NCI-H1105 treated with DMSO at 0.1 percent for 48 hours (cell line): ENCODE measurements around the gene IGF2R.
"Not testable (repeated sequence)": the region's sequence is repeated elsewhere in the genome, so short reads cannot be mapped to it uniquely, and the experiment has no call there.

Experiments used
- DNase-seq: peaks from one replicate; lab custom pipeline; 2025; lab: John Stamatoyannopoulos, UW

Gene IGF2R

GRCh38 chr6:160095146-160095845 lies 126.4 kb downstream of the IGF2R start:
- DNase-seq: no peak

- DNase-seq: no peak
Measured at GRCh38 chr6:160101277-160102205, 132.7 kb downstream of the IGF2R start.

- DNase-seq: no peak
Measured at GRCh38 chr6:160102399-160102798, 133.5 kb downstream of the IGF2R start.

- peak; percentile 26 for DNase-seq
Measured at GRCh38 chr6:160102956-160103824, 134.3 kb downstream of the IGF2R start.

GRCh38 chr6:160103825-160104100 lies 134.9 kb downstream of the IGF2R start:
- no peak for DNase-seq

- no peak for DNase-seq
Measured at GRCh38 chr6:160104821-160105517, 136.1 kb downstream of the IGF2R start.

GRCh38 chr6:160106010-160106409 lies 137.1 kb downstream of the IGF2R start:
- no peak for DNase-seq

GRCh38 chr6:160106701-160107100 lies 137.8 kb downstream of the IGF2R start:
- no peak for DNase-seq

GRCh38 chr6:160108077-160108476 lies 139.2 kb downstream of the IGF2R start:
- no peak for DNase-seq

- DNase-seq: no peak
Measured at GRCh38 chr6:160110586-160111123, 141.8 kb downstream of the IGF2R start.

- DNase-seq: no peak
Measured at GRCh38 chr6:160111806-160112205, 142.9 kb downstream of the IGF2R start.

- DNase-seq: no peak
Measured at GRCh38 chr6:160112628-160113299, 143.9 kb downstream of the IGF2R start.

GRCh38 chr6:160114536-160114935 lies 145.7 kb downstream of the IGF2R start:
- DNase-seq: not testable (repeated sequence)

GRCh38 chr6:160115421-160115820 lies 146.5 kb downstream of the IGF2R start:
- DNase-seq: no peak

- DNase-seq: no peak
Measured at GRCh38 chr6:160116411-160116810, 147.5 kb downstream of the IGF2R start.

- no peak for DNase-seq
Measured at GRCh38 chr6:160117137-160117536, 148.3 kb downstream of the IGF2R start.

GRCh38 chr6:160118620-160119229 lies 149.8 kb downstream of the IGF2R start:
- no peak for DNase-seq

GRCh38 chr6:160120087-160120486 lies 151.2 kb downstream of the IGF2R start:
- no peak for DNase-seq

- no peak for DNase-seq
Measured at GRCh38 chr6:160121558-160121957, 152.7 kb downstream of the IGF2R start, which contains the start of gene SLC22A1. SLC22A1 (plus strand) TSS chr6:160121815; CDS start chr6:160121936, 121 bp downstream.

- no peak for DNase-seq
Measured at GRCh38 chr6:160121981-160122380, 153.1 kb downstream of the IGF2R start.
